Measurements from ENCODE around the gene CADM2. TPM values are rescaled to one million over a fixed set of nuclear protein-coding genes. Genes with fewer than 3 reads are reported as not detected.

Gene CADM2
- polyA plus RNA-seq, 1 donor from 2014 or later: 4.5 TPM

DNA sequence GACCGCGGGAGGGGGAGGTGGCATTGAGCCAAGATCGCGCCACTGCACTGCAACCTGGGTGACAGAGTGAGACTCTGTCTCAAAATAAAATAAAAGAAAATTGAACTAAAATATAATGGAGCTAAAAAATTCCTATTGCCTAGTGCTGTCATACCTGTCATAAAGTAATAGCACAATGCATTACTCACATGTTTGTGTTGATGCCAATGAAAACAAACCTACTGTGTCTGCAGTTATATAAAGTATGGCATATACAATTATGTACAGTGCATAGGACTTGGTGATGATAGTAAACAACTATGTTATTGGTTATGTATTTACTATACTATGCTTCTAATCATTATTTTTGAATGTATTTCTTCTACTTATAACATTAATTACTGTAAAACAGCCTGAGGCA, 411.6 kb downstream of the CADM2 start:
- Histone ChIP-seq H3K9me3 (ENCODE audit: low read length) (no peaks in the 10 kb centered on the region), H3K4me2 (ENCODE audit: low read length) (no peak overlapping the region), H3K79me2 (replicated peaks; ENCODE audit: insufficient read depth, low read length) (no peaks in the 10 kb centered on the region), H3K27me3 (ENCODE audit: insufficient read depth, low read depth, low read length) (no peaks in the 10 kb centered on the region), H4K20me1 (ENCODE audit: insufficient read depth) (no peaks in the 10 kb centered on the region), H3F3A (ENCODE audit: insufficient read depth, low read length, poor library complexity, severe bottlenecking) (no peaks in the 10 kb centered on the region), H3K9me2 (ENCODE audit: insufficient read depth, low read length) (no peaks in the 10 kb centered on the region), H3K4me3 (ENCODE audit: low read length) (no peak overlapping the region), H3K9ac (ENCODE audit: low read length) (no peak overlapping the region), H3K27ac (ENCODE audit: low read length) (no peak overlapping the region), H3K36me3 (ENCODE audit: insufficient read depth, low read length) (no peaks in the 10 kb centered on the region), H2AFZ (ENCODE audit: low read depth, low read length) (no peak overlapping the region)
- no peak for TF ChIP-seq MXI1 (conservative IDR thresholded peaks at IDR 0.05; ENCODE audit: poor library complexity, severe bottlenecking)
- no peak for TF ChIP-seq SMC3 (conservative IDR thresholded peaks at IDR 0.05; ENCODE audit: poor library complexity)
- no peak for TF ChIP-seq EP300 (conservative IDR thresholded peaks at IDR 0.05; ENCODE audit: poor library complexity, severe bottlenecking)
- TF ChIP-seq TAF1 (IDR thresholded peaks at IDR 0.05; ENCODE audit: low read depth): no peak
- no peak for TF ChIP-seq EZH2 (IDR thresholded peaks at IDR 0.05; ENCODE audit: borderline replicate concordance, insufficient read depth, low read length, poor library complexity, severe bottlenecking)
- TF ChIP-seq POLR2AphosphoS5 (IDR thresholded peaks at IDR 0.05): no peak
- TF ChIP-seq RAD21 (conservative IDR thresholded peaks at IDR 0.05): no peak
- TF ChIP-seq, protein P1, sequence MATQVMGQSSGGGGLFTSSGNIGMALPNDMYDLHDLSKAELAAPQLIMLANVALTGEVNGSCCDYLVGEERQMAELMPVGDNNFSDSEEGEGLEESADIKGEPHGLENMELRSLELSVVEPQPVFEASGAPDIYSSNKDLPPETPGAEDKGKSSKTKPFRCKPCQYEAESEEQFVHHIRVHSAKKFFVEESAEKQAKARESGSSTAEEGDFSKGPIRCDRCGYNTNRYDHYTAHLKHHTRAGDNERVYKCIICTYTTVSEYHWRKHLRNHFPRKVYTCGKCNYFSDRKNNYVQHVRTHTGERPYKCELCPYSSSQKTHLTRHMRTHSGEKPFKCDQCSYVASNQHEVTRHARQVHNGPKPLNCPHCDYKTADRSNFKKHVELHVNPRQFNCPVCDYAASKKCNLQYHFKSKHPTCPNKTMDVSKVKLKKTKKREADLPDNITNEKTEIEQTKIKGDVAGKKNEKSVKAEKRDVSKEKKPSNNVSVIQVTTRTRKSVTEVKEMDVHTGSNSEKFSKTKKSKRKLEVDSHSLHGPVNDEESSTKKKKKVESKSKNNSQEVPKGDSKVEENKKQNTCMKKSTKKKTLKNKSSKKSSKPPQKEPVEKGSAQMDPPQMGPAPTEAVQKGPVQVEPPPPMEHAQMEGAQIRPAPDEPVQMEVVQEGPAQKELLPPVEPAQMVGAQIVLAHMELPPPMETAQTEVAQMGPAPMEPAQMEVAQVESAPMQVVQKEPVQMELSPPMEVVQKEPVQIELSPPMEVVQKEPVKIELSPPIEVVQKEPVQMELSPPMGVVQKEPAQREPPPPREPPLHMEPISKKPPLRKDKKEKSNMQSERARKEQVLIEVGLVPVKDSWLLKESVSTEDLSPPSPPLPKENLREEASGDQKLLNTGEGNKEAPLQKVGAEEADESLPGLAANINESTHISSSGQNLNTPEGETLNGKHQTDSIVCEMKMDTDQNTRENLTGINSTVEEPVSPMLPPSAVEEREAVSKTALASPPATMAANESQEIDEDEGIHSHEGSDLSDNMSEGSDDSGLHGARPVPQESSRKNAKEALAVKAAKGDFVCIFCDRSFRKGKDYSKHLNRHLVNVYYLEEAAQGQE (IDR thresholded peaks at IDR 0.05; ENCODE audit: borderline replicate concordance): no peak
- TF ChIP-seq, protein P2, sequence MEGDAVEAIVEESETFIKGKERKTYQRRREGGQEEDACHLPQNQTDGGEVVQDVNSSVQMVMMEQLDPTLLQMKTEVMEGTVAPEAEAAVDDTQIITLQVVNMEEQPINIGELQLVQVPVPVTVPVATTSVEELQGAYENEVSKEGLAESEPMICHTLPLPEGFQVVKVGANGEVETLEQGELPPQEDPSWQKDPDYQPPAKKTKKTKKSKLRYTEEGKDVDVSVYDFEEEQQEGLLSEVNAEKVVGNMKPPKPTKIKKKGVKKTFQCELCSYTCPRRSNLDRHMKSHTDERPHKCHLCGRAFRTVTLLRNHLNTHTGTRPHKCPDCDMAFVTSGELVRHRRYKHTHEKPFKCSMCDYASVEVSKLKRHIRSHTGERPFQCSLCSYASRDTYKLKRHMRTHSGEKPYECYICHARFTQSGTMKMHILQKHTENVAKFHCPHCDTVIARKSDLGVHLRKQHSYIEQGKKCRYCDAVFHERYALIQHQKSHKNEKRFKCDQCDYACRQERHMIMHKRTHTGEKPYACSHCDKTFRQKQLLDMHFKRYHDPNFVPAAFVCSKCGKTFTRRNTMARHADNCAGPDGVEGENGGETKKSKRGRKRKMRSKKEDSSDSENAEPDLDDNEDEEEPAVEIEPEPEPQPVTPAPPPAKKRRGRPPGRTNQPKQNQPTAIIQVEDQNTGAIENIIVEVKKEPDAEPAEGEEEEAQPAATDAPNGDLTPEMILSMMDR (IDR thresholded peaks at IDR 0.05; ENCODE audit: poor library complexity, severe bottlenecking): no peak

DNA sequence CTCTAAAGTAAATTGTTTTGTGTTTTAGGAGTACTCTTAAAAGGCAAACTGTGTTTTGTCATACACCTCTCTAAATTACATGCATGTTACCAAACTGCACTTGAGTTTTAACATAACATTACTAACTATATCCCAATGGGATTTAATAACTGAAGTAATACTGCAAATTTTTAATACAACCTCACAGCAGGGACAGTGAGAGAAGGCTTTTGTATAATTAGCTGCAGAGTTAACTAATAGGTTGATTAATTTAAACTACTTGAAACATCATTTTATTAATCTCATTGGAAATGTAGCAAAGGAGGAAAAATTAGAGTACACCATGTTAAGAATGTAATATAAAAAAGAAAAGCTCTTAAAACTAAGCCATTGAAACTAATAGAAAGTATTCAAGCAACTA, 417.3 kb downstream of the CADM2 start:
- TF ChIP-seq EP300 (conservative IDR thresholded peaks at IDR 0.05; ENCODE audit: poor library complexity, severe bottlenecking): no peak
- TF ChIP-seq, protein P1 (IDR thresholded peaks at IDR 0.05; ENCODE audit: borderline replicate concordance): no peak
- TF ChIP-seq MXI1 (conservative IDR thresholded peaks at IDR 0.05; ENCODE audit: poor library complexity, severe bottlenecking): no peak
- TF ChIP-seq RAD21 (conservative IDR thresholded peaks at IDR 0.05): no peak
- TF ChIP-seq, protein P2 (IDR thresholded peaks at IDR 0.05; ENCODE audit: poor library complexity, severe bottlenecking): no peak
- Histone ChIP-seq H3K9me2 (ENCODE audit: insufficient read depth, low read length) (no peaks in the 10 kb centered on the region), H3F3A (ENCODE audit: insufficient read depth, low read length, poor library complexity, severe bottlenecking) (no peaks in the 10 kb centered on the region)

More for the DNA sequence above, 417.3 kb downstream of the CADM2 start:
- H3K79me2 ChIP-seq (replicated peaks; ENCODE audit: insufficient read depth, low read length): no peaks in the 10 kb centered on the region
- H3K4me2 ChIP-seq (ENCODE audit: low read length): no peak overlapping the region
- H2AFZ ChIP-seq (ENCODE audit: low read depth, low read length): no peak overlapping the region
- no peaks in the 10 kb centered on the region for H3K27me3 ChIP-seq (ENCODE audit: insufficient read depth, low read depth, low read length)
- no peak overlapping the region for H3K4me3 ChIP-seq (ENCODE audit: low read length)
- no peaks in the 10 kb centered on the region for H3K36me3 ChIP-seq (ENCODE audit: insufficient read depth, low read length)
- no peak overlapping the region for H3K27ac ChIP-seq (ENCODE audit: low read length)
- H3K9ac ChIP-seq (ENCODE audit: low read length): no peak overlapping the region
- H3K9me3 ChIP-seq (ENCODE audit: low read length): no peaks in the 10 kb centered on the region
- no peaks in the 10 kb centered on the region for H4K20me1 ChIP-seq (ENCODE audit: insufficient read depth)

Data from neural cell (in vitro differentiated cells).